ENCODE measurements around the gene GFY.

DNA sequence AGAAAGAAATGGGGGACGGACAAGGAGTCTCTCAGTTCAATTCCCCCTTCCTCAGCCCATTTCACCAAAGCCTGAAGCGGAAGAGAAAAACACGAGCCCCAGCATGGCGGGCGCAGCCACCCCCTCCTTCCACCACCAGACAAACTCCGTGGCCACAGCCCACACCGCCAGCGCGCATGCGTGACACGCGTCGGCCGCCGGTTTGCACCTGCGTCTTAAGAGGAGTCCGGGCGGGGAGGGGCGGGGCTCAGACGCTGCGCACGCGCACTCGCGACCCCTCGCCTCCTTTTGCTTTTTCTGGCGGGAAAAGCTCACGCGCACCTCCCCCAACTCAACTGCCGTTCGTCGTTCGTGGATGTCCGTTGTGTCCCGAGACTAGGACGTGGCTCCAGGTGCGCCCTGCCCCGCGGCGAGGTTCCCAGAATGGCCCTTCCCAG lies 37.2 kb upstream of the GFY start, which contains the start of gene KASH5:
- no peak for TF ChIP-seq POLR2A (IDR thresholded peaks at IDR 0.05)
- TF ChIP-seq, protein P1, sequence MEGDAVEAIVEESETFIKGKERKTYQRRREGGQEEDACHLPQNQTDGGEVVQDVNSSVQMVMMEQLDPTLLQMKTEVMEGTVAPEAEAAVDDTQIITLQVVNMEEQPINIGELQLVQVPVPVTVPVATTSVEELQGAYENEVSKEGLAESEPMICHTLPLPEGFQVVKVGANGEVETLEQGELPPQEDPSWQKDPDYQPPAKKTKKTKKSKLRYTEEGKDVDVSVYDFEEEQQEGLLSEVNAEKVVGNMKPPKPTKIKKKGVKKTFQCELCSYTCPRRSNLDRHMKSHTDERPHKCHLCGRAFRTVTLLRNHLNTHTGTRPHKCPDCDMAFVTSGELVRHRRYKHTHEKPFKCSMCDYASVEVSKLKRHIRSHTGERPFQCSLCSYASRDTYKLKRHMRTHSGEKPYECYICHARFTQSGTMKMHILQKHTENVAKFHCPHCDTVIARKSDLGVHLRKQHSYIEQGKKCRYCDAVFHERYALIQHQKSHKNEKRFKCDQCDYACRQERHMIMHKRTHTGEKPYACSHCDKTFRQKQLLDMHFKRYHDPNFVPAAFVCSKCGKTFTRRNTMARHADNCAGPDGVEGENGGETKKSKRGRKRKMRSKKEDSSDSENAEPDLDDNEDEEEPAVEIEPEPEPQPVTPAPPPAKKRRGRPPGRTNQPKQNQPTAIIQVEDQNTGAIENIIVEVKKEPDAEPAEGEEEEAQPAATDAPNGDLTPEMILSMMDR (IDR thresholded peaks at IDR 0.05), result no peak
- TF ChIP-seq EP300 (IDR thresholded peaks at IDR 0.05), result no peak

All from tibial nerve (tissue), 4 donors.